Body of pancreas (tissue), 4 donors: ENCODE data around the gene LEMD2.

Experiments
- POLR2A ChIP-seq, 3 donors: fragments of 450-650 bp; IDR thresholded peaks; one replicate each; pipeline ENCODE4 v1.6.1; 2016; ENCODE audit warnings: antibody characterized with exemption in 3 of 3, mild to moderate bottlenecking in 2 of 3
- TF ChIP-seq, protein P1 (sequence below), 7 experiments: fragments of 450-650 bp in 4 of 7; fragments of 200-600 bp in 3 of 7; sonication (generic) in 3 of 7; IDR thresholded peaks; one replicate each; pipeline ENCODE4 v1.5.1; 2016 to 2019; ENCODE audit warnings: antibody characterized with exemption in 7 of 7

- TF ChIP-seq, protein P1, sequence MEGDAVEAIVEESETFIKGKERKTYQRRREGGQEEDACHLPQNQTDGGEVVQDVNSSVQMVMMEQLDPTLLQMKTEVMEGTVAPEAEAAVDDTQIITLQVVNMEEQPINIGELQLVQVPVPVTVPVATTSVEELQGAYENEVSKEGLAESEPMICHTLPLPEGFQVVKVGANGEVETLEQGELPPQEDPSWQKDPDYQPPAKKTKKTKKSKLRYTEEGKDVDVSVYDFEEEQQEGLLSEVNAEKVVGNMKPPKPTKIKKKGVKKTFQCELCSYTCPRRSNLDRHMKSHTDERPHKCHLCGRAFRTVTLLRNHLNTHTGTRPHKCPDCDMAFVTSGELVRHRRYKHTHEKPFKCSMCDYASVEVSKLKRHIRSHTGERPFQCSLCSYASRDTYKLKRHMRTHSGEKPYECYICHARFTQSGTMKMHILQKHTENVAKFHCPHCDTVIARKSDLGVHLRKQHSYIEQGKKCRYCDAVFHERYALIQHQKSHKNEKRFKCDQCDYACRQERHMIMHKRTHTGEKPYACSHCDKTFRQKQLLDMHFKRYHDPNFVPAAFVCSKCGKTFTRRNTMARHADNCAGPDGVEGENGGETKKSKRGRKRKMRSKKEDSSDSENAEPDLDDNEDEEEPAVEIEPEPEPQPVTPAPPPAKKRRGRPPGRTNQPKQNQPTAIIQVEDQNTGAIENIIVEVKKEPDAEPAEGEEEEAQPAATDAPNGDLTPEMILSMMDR (IDR thresholded peaks at IDR 0.05) = no peak
- TF ChIP-seq POLR2A (IDR thresholded peaks at IDR 0.05) = no peak
These were observed 31.3 kb upstream of the LEMD2 start for GRCh38 chr6:33820243-33820642.
